ENCODE measurements around the gene AKAP6. TPM values are rescaled to one million over a fixed set of nuclear protein-coding genes. Genes with fewer than 3 reads are reported as not detected.

Gene AKAP6
- total RNA-seq, 2 donors from 2014 or later, result 1.9 to 2.9 TPM

- no peak overlapping the region for H3K27ac Mint-ChIP-seq
- ATAC-seq, result no peak
- H3K27me3 Mint-ChIP-seq, result no peaks in the 10 kb centered on the region
Observed at GRCh38 chr14:32800320-32800719, 471.2 kb downstream of the AKAP6 start.

GRCh38 chr14:32802295-32802694 is 473.2 kb downstream of the AKAP6 start:
- Mint-ChIP-seq H3K36me3 (ENCODE audit: low read depth) (no peaks in the 10 kb centered on the region), H3K4me3 (no peak overlapping the region), H3K27me3 (no peaks in the 10 kb centered on the region), H3K27ac (no peak overlapping the region), H3K4me1 (no peaks in the 10 kb centered on the region)
- ATAC-seq (no peak), DNase-seq (no peak)
- H3K9me3 ChIP-seq (ENCODE audit: control insufficient read depth, low read length, poor library complexity, severe bottlenecking), result no peaks in the 10 kb centered on the region

More at GRCh38 chr14:32800320-32800719, 471.2 kb downstream of the AKAP6 start:
- DNase-seq, result no peak
- no peaks in the 10 kb centered on the region for H3K9me3 ChIP-seq (ENCODE audit: control insufficient read depth, low read length, poor library complexity, severe bottlenecking)
- Mint-ChIP-seq H3K4me3 (no peak overlapping the region), H3K36me3 (ENCODE audit: low read depth) (no peaks in the 10 kb centered on the region), H3K4me1 (no peaks in the 10 kb centered on the region)

GRCh38 chr14:32805979-32806378 is 476.9 kb downstream of the AKAP6 start:
- Mint-ChIP-seq H3K27ac (no peak overlapping the region), H3K27me3 (no peaks in the 10 kb centered on the region), H3K36me3 (ENCODE audit: low read depth) (no peaks in the 10 kb centered on the region), H3K4me1 (no peaks in the 10 kb centered on the region), H3K4me3 (no peak overlapping the region)
- H3K9me3 ChIP-seq (ENCODE audit: control insufficient read depth, low read length, poor library complexity, severe bottlenecking), result no peaks in the 10 kb centered on the region
- DNase-seq (no peak), ATAC-seq (no peak)

GRCh38 chr14:32808644-32809043 is 479.5 kb downstream of the AKAP6 start:
- ATAC-seq (no peak), DNase-seq (no peak)
- Mint-ChIP-seq H3K4me1 (no peaks in the 10 kb centered on the region), H3K27ac (no peak overlapping the region), H3K27me3 (no peaks in the 10 kb centered on the region), H3K36me3 (ENCODE audit: low read depth) (no peaks in the 10 kb centered on the region), H3K4me3 (no peak overlapping the region)
- no peaks in the 10 kb centered on the region for H3K9me3 ChIP-seq (ENCODE audit: control insufficient read depth, low read length, poor library complexity, severe bottlenecking)

- Mint-ChIP-seq H3K27me3 (no peaks in the 10 kb centered on the region), H3K4me3 (no peak overlapping the region), H3K36me3 (ENCODE audit: low read depth) (no peaks in the 10 kb centered on the region), H3K27ac (no peak overlapping the region), H3K4me1 (no peaks in the 10 kb centered on the region)
- DNase-seq (no peak), ATAC-seq (no peak)
- no peaks in the 10 kb centered on the region for H3K9me3 ChIP-seq (ENCODE audit: control insufficient read depth, low read length, poor library complexity, severe bottlenecking)
Observed at GRCh38 chr14:32809255-32809654, 480.2 kb downstream of the AKAP6 start.

- ATAC-seq (no peak), DNase-seq (no peak)
- H3K4me3 Mint-ChIP-seq, result no peak overlapping the region
- no peaks in the 10 kb centered on the region for H3K27me3 Mint-ChIP-seq
- no peaks in the 10 kb centered on the region for H3K4me1 Mint-ChIP-seq
- no peaks in the 10 kb centered on the region for H3K36me3 Mint-ChIP-seq (ENCODE audit: low read depth)
- H3K27ac Mint-ChIP-seq, result no peak overlapping the region
- no peaks in the 10 kb centered on the region for H3K9me3 ChIP-seq (ENCODE audit: control insufficient read depth, low read length, poor library complexity, severe bottlenecking)
Observed at GRCh38 chr14:32813401-32813800, 484.3 kb downstream of the AKAP6 start.

GRCh38 chr14:32814721-32815120 is 485.6 kb downstream of the AKAP6 start:
- DNase-seq, result no peak
- Mint-ChIP-seq H3K27me3 (no peaks in the 10 kb centered on the region), H3K36me3 (ENCODE audit: low read depth) (no peaks in the 10 kb centered on the region), H3K27ac (no peak overlapping the region), H3K4me1 (no peaks in the 10 kb centered on the region), H3K4me3 (no peak overlapping the region)
- no peaks in the 10 kb centered on the region for H3K9me3 ChIP-seq (ENCODE audit: control insufficient read depth, low read length, poor library complexity, severe bottlenecking)
- ATAC-seq, result no peak

GRCh38 chr14:32816588-32816987 is 487.5 kb downstream of the AKAP6 start:
- H3K9me3 ChIP-seq (ENCODE audit: control insufficient read depth, low read length, poor library complexity, severe bottlenecking), result no peaks in the 10 kb centered on the region
- Mint-ChIP-seq H3K27me3 (no peaks in the 10 kb centered on the region), H3K4me3 (no peak overlapping the region), H3K27ac (no peak overlapping the region), H3K4me1 (no peaks in the 10 kb centered on the region), H3K36me3 (ENCODE audit: low read depth) (no peaks in the 10 kb centered on the region)
- ATAC-seq (no peak), DNase-seq (no peak)

- no peaks in the 10 kb centered on the region for H3K27me3 Mint-ChIP-seq
- DNase-seq, result no peak
- no peak overlapping the region for H3K4me3 Mint-ChIP-seq
- H3K27ac Mint-ChIP-seq, result no peak overlapping the region
- no peaks in the 10 kb centered on the region for H3K4me1 Mint-ChIP-seq
- H3K36me3 Mint-ChIP-seq (ENCODE audit: low read depth), result no peaks in the 10 kb centered on the region
- ATAC-seq, result no peak
- H3K9me3 ChIP-seq (ENCODE audit: control insufficient read depth, low read length, poor library complexity, severe bottlenecking), result no peaks in the 10 kb centered on the region
Observed at GRCh38 chr14:32817780-32818179, 488.7 kb downstream of the AKAP6 start.

- H3K4me3 Mint-ChIP-seq, result no peak overlapping the region
- no peak overlapping the region for H3K27ac Mint-ChIP-seq
- H3K9me3 ChIP-seq (ENCODE audit: control insufficient read depth, low read length, poor library complexity, severe bottlenecking), result no peaks in the 10 kb centered on the region
- H3K27me3 Mint-ChIP-seq, result no peaks in the 10 kb centered on the region
- H3K4me1 Mint-ChIP-seq, result no peaks in the 10 kb centered on the region
- DNase-seq (no peak), ATAC-seq (no peak)
- H3K36me3 Mint-ChIP-seq (ENCODE audit: low read depth), result no peaks in the 10 kb centered on the region
Observed at GRCh38 chr14:32818581-32818980, 489.5 kb downstream of the AKAP6 start.

GRCh38 chr14:32820181-32820580 is 491.1 kb downstream of the AKAP6 start:
- ATAC-seq (no peak), DNase-seq (no peak)
- H3K4me1 Mint-ChIP-seq, result no peaks in the 10 kb centered on the region
- no peaks in the 10 kb centered on the region for H3K9me3 ChIP-seq (ENCODE audit: control insufficient read depth, low read length, poor library complexity, severe bottlenecking)
- H3K27me3 Mint-ChIP-seq, result no peaks in the 10 kb centered on the region
- no peaks in the 10 kb centered on the region for H3K36me3 Mint-ChIP-seq (ENCODE audit: low read depth)
- H3K4me3 Mint-ChIP-seq, result no peak overlapping the region
- no peak overlapping the region for H3K27ac Mint-ChIP-seq

- H3K4me3 Mint-ChIP-seq, result no peak overlapping the region
- H3K4me1 Mint-ChIP-seq, result no peaks in the 10 kb centered on the region
- no peaks in the 10 kb centered on the region for H3K27me3 Mint-ChIP-seq
- DNase-seq (no peak), ATAC-seq (no peak)
- H3K9me3 ChIP-seq (ENCODE audit: control insufficient read depth, low read length, poor library complexity, severe bottlenecking), result no peaks in the 10 kb centered on the region
- H3K36me3 Mint-ChIP-seq (ENCODE audit: low read depth), result no peaks in the 10 kb centered on the region
- H3K27ac Mint-ChIP-seq, result no peak overlapping the region
Observed at GRCh38 chr14:32820682-32821081, 491.6 kb downstream of the AKAP6 start.

- no peaks in the 10 kb centered on the region for H3K9me3 ChIP-seq (ENCODE audit: control insufficient read depth, low read length, poor library complexity, severe bottlenecking)
- ATAC-seq (no peak), DNase-seq (no peak)
- no peaks in the 10 kb centered on the region for H3K36me3 Mint-ChIP-seq (ENCODE audit: low read depth)
- H3K4me3 Mint-ChIP-seq, result no peak overlapping the region
- no peaks in the 10 kb centered on the region for H3K4me1 Mint-ChIP-seq
- H3K27ac Mint-ChIP-seq, result no peak overlapping the region
- H3K27me3 Mint-ChIP-seq, result no peaks in the 10 kb centered on the region
Observed at GRCh38 chr14:32821964-32822653, 493.0 kb downstream of the AKAP6 start.

GRCh38 chr14:32823706-32824105 is 494.6 kb downstream of the AKAP6 start:
- ATAC-seq (no peak), DNase-seq (no peak)
- H3K27ac Mint-ChIP-seq, result no peak overlapping the region
- no peaks in the 10 kb centered on the region for H3K36me3 Mint-ChIP-seq (ENCODE audit: low read depth)
- no peak overlapping the region for H3K4me3 Mint-ChIP-seq
- no peaks in the 10 kb centered on the region for H3K4me1 Mint-ChIP-seq
- H3K27me3 Mint-ChIP-seq, result no peaks in the 10 kb centered on the region
- no peaks in the 10 kb centered on the region for H3K9me3 ChIP-seq (ENCODE audit: control insufficient read depth, low read length, poor library complexity, severe bottlenecking)

Measured in T-helper 17 cell (primary cell).